HG02610 (cell line): ENCODE measurements around the gene DTHD1.

Experiments used
- ATAC-seq: cut with Tn5 transposase; IDR thresholded peaks from one replicate; pipeline ENCODE4 v1.9.1; 2021; ENCODE audit warnings: mild to moderate bottlenecking, moderate library complexity; ENCODE audit not compliant: unreplicated experiment

The DTHD1 gene

GRCh38 chr4:36338973-36339372 lies 57.6 kb downstream of the DTHD1 start:
- ATAC-seq = no peak

- ATAC-seq = no peak
Observed at GRCh38 chr4:36341936-36342335, 60.5 kb downstream of the DTHD1 start.

- no peak for ATAC-seq
Observed at GRCh38 chr4:36343501-36344175, 62.2 kb downstream of the DTHD1 start.

DNA sequence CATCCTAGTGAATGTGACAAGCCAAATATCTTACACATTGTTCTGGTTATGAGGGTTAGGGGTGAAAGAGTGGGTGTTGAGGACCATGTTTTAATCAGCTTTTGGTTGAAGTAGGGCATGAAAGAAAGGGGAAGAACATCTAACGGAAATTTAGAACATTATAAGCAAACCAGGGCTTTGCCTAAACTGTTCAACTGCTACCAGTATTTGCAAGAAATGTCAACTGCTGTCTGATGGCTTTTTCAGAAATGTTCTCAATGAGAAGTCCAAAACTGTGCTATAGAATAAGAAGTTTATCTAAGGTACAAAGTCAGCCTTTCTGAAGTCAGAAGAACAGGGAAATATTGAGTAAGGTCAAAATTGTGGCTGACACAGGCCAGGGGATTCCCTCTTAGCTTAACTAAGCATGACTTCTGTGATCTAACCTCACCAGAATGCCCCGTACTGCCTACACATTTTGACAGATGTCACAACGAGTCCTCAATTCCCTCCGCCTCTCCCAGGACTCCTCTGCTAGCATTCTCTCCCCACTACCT lies 67.1 kb downstream of the DTHD1 start:
- ATAC-seq = peak; percentile 97

DNA sequence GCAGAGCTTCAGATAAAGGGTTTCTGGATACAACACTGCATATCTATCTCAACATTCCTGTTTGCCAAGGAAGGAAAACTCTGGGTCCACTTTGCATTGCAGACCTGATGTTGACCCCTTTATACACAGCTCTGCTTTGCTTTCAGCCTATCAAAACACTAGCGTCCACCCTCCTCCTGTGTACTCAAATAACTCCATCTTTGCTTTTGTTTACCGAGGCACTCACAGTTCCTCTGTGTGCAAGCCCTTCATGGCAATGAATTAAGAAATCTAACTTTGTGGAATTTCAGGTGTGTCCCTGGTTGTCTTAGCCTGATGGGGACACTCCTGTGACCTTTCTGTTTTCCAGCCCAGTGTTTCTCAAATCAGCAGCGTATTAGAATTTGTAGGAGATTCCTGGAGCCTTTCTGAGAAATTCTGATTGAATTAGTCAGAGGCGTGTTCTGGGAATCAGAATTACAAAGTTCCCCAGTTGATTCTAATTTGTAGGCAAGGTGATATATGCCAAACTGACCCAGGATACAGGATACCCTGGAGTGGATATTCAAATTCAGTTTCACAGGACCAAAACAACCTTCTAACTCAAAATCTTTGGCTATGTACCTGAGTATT lies 68.6 kb downstream of the DTHD1 start:
- no peak for ATAC-seq

DNA sequence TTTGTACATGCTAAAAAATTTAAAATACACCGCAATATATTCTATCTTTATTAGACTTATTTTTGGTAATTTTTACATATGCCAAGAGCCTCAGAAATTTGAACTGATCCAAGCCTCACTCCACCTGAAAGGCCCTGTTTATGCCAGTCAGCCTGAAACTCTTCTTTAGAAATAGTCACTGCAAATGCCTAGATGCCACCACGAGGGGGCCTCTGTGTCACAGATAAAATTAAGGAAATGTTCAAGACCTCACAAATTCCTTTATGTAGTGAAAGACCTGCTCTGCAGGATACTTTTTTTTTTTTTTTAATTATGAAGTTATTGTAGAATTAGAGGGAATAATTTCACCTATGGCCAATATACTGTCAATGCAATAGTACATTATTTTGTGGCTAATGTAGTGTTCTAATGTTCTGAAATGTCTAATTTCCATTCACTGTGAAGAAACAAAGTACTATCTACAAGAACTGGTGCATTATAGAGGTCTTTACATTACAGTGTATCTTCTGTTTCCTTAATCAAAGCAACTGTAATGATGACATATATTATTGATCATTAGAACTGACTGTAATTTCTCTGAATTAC lies 69.8 kb downstream of the DTHD1 start:
- ATAC-seq = peak; percentile 34

- no peak for ATAC-seq
Observed at GRCh38 chr4:36353998-36354397, 72.6 kb downstream of the DTHD1 start.

- ATAC-seq = no peak
Observed at GRCh38 chr4:36358173-36358572, 76.8 kb downstream of the DTHD1 start.

DNA sequence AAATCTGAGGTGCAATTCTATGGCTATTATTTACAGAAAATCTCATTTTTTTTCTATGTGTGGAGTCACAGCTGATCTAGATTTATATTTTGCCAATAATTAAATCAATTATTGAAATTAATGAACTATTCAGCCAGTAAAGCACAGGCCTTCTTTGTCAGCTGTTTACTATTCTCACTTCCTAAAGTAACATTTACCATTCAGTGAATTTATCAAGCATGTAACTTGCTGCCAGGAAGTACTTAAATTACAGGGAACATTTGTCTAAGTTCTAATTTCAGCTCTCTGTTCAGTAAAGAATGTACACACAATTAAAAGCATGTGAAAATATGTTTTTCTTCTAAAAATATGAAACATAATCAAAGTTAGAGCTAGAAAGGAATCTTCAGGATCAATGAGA lies 79.3 kb downstream of the DTHD1 start:
- no peak for ATAC-seq

- ATAC-seq = no peak
Observed at GRCh38 chr4:36363024-36363423, 81.6 kb downstream of the DTHD1 start.

GRCh38 chr4:36374836-36375511 lies 93.6 kb downstream of the DTHD1 start:
- ATAC-seq = no peak

DNA sequence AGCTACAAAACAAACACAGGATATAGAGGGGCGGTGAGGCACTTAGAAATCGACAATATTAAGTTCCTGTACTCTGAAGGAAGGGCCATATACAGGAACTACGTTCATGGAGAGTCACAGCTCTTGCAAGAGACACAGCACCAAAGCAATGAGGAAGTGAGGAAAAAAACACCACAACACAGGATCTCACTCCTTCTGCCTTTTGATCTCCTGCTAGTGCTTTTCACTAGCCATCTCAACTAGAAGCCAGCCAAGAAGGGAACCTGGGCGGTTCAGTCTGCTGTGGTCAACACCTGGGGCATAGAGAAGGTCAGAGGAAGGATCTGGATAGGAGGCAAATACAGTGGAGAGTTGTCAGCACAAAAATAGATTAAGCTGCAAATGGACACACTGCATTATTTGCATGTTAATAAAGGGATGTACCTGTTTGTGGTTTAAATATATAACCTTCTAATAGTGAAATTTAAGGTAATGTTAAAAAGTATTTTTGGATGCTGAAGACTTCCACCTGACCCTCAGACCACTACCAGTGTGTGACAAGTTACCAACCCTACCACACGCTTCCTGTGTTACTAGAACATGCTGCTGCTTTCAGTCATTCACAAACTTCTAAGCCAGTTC lies 104.6 kb downstream of the DTHD1 start:
- peak; percentile 93 for ATAC-seq

GRCh38 chr4:36386691-36387090 lies 105.3 kb downstream of the DTHD1 start:
- ATAC-seq = no peak

GRCh38 chr4:36388710-36389109 lies 107.3 kb downstream of the DTHD1 start:
- no peak for ATAC-seq

DNA sequence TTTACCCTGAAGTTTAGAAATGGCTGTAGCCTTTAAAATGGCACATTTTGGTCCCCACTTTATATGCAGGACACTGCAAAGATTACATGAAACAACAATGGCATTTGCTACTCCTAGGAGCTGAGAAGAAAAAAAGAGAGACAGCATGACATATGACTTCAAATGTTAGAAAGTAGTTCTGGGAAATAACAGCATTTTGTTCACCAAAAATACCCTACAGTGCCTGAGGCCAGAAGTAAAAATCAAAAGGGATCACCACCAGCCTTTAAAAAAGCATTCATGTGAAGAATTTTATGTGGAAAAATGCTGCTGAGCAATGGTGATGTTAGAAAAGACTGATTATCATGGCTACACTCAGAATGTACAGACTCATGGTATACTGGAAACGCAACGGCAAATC lies 110.0 kb downstream of the DTHD1 start:
- ATAC-seq = no peak

- no peak for ATAC-seq
Observed at GRCh38 chr4:36392024-36392423, 110.6 kb downstream of the DTHD1 start.

DNA sequence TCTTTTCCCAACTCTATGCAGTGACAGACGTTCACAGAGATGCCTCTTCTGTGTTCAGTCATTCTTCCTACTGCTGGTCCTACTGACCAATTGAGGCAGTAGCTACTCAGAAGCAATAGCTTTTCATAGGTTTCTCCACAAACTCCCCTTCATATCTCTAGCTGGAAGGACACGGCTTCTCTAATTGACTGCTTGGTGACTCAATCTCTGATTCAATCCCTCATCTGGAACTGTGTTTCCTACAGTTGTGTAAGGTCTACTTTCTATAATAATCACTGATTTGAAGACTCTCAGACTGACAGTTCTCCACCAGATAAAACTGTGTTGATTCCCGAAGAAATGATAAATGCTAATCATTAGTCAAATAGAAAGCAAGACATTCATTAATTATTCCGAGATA lies 111.5 kb downstream of the DTHD1 start:
- no peak for ATAC-seq
